Measurements from ENCODE around the gene FBXL4.

Gene FBXL4

DNA sequence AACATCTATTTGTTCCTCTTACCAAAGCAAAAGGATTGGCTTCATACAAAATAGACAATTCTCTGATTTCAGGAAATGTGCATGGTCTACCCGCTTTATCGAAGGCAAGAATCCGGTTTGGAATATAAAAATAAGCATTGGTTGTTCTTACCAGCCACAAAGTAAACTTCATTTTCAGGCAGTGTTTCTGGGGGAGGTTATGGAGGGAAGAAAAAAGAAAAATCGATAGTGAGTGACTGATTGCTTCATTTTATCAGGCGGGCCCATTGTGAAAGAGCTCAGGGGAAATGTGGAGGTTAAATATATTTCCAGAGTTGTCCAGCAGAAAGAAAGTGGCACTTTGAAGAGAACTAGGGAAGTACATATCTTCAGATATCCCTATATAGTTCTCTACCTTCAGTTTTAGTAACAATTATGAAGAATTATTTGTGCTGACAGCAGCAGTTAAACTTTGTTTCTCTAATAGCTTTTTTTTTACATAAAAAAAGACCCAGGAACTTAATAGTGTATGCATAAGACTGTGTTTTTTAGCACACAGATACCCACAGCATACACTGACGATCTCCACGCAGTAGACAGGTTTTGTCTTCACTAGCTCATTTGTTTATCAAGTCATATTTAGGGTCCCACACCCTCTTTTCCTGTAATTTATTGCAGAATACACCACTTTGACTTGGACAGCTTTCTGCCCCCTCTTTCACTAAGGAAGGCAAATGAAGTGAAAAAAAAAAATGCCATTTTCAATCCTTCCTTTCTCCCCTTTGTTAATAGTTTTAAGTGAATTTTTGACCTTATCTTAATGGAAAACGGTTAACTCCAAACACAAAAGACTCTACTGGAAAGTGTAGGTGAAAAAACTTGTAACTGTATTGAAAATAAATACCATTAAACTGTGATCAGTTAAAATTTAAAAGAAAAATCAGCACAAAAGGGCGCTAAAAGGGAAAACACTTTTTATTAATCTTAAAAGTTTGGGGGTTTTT lies 110.5 kb downstream of the FBXL4 start:
- Histone ChIP-seq H3K4me1 (ENCODE audit: control insufficient read depth, insufficient read depth, low read length) (peaks cover 29% of the 10 kb centered on the region), H3K4me2 (ENCODE audit: low read length) (no peak overlapping the region), H3K27me3 (ENCODE audit: control insufficient read depth, insufficient read depth, low read length) (peaks cover 89% of the 10 kb centered on the region), H3K4me3 (ENCODE audit: low read length) (no peak overlapping the region), H3K9ac (ENCODE audit: low read depth, low read length) (no peak overlapping the region), H3K36me3 (ENCODE audit: insufficient read depth, low read length) (no peaks in the 10 kb centered on the region), H3K9me3 (replicated peaks; ENCODE audit: low read length) (no peaks in the 10 kb centered on the region)

GRCh38 chr6:98836025-98836961 lies 111.5 kb downstream of the FBXL4 start:
- Histone ChIP-seq H3K4me2 (ENCODE audit: low read length) (peak overlapping the region; percentile 71), H3K27me3 (ENCODE audit: control insufficient read depth, insufficient read depth, low read length) (peaks cover 88% of the 10 kb centered on the region), H3K4me3 (ENCODE audit: low read length) (peak overlapping the region; percentile 65), H3K4me1 (ENCODE audit: control insufficient read depth, insufficient read depth, low read length) (peaks cover 31% of the 10 kb centered on the region), H3K9me3 (replicated peaks; ENCODE audit: low read length) (no peaks in the 10 kb centered on the region), H3K9ac (ENCODE audit: low read depth, low read length) (no peak overlapping the region), H3K36me3 (ENCODE audit: insufficient read depth, low read length) (no peaks in the 10 kb centered on the region)

GRCh38 chr6:98835149-98836024 lies 112.4 kb downstream of the FBXL4 start:
- Histone ChIP-seq H3K27me3 (ENCODE audit: control insufficient read depth, insufficient read depth, low read length) (peaks cover 88% of the 10 kb centered on the region), H3K4me3 (ENCODE audit: low read length) (peak overlapping the region; percentile 65), H3K4me1 (ENCODE audit: control insufficient read depth, insufficient read depth, low read length) (peaks cover 31% of the 10 kb centered on the region), H3K36me3 (ENCODE audit: insufficient read depth, low read length) (no peaks in the 10 kb centered on the region), H3K9ac (ENCODE audit: low read depth, low read length) (no peak overlapping the region), H3K9me3 (replicated peaks; ENCODE audit: low read length) (no peaks in the 10 kb centered on the region), H3K4me2 (ENCODE audit: low read length) (peak overlapping the region; percentile 71)

DNA sequence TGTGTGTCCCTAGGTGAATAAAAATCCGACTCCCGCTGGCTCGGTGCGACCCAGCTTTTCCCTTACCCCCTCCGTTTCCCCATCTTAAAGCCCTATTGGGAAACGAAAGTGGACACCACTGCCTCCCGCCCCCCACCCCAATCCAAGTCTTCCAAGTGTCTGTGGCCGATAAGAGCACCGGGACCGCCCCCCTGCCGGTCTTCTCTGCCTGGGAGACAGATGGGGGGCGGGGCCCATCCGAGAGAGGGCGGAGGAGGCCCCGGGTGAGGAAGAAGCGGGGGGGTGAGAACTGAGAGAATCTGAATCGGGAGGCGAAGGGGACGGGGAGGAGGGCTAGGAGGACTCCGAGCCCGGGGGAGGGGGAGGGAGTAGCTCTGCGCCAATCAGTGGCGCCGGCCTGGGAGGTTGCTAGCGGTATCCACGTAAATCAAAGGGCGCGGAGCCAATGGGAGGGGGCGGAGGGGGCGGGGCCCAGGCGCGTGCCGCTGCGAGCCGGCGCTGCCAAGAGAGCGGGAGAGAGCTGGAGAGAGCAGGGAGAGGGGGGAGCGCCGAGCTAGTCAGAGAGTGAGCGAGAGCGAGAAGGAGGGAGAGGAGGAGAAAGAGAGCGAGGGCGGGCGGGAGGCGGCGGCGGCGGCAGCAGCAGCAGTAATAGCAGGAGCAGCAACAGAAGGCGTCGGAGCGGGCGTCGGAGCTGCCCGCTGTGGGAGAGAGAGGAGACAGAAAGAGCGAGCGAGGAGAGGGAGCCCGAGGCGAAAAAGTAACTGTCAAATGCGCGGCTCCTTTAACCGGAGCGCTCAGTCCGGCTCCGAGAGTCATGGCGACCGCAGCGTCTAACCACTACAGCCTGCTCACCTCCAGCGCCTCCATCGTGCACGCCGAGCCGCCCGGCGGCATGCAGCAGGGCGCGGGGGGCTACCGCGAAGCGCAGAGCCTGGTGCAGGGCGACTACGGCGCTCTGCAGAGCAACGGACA lies 113.4 kb downstream of the FBXL4 start, which contains the start of gene POU3F2:
TSS of gene POU3F2 (plus strand) at position 515 of the 972 bp plus-strand sequence. CDS start at position 815, 300 bp downstream.
- H3K9ac ChIP-seq (ENCODE audit: low read depth, low read length) = peak within 1 kb of the TSS; percentile 14
- peaks cover 31% of the 10 kb centered on the region for H3K4me1 ChIP-seq (ENCODE audit: control insufficient read depth, insufficient read depth, low read length)
- H3K27me3 ChIP-seq (ENCODE audit: control insufficient read depth, insufficient read depth, low read length) = peaks cover 87% of the 10 kb centered on the region

GRCh38 chr6:98833307-98834059 lies 114.3 kb downstream of the FBXL4 start:
- peak overlapping the region; percentile 14 for H3K9ac ChIP-seq (ENCODE audit: low read depth, low read length)
- peak overlapping the region; percentile 65 for H3K4me3 ChIP-seq (ENCODE audit: low read length)
- H3K4me1 ChIP-seq (ENCODE audit: control insufficient read depth, insufficient read depth, low read length) = peaks cover 31% of the 10 kb centered on the region
- H3K27me3 ChIP-seq (ENCODE audit: control insufficient read depth, insufficient read depth, low read length) = peaks cover 86% of the 10 kb centered on the region
- H3K9me3 ChIP-seq (replicated peaks; ENCODE audit: low read length) = no peaks in the 10 kb centered on the region
- H3K4me2 ChIP-seq (ENCODE audit: low read length) = peak overlapping the region; percentile 85
- H3K36me3 ChIP-seq (ENCODE audit: insufficient read depth, low read length) = no peaks in the 10 kb centered on the region

More for the DNA sequence above, 113.4 kb downstream of the FBXL4 start, which contains the start of gene POU3F2:
- Histone ChIP-seq H3K9me3 (replicated peaks; ENCODE audit: low read length) (no peaks in the 10 kb centered on the region), H3K36me3 (ENCODE audit: insufficient read depth, low read length) (no peaks in the 10 kb centered on the region), H3K4me3 (ENCODE audit: low read length) (peak within 1 kb of the TSS; percentile 65), H3K4me2 (ENCODE audit: low read length) (peak within 1 kb of the TSS; percentile 85)

- Histone ChIP-seq H3K4me1 (ENCODE audit: control insufficient read depth, insufficient read depth, low read length) (peaks cover 31% of the 10 kb centered on the region), H3K9me3 (replicated peaks; ENCODE audit: low read length) (no peaks in the 10 kb centered on the region), H3K9ac (ENCODE audit: low read depth, low read length) (no peak overlapping the region), H3K4me2 (ENCODE audit: low read length) (peak overlapping the region; percentile 85), H3K27me3 (ENCODE audit: control insufficient read depth, insufficient read depth, low read length) (peaks cover 86% of the 10 kb centered on the region), H3K36me3 (ENCODE audit: insufficient read depth, low read length) (no peaks in the 10 kb centered on the region), H3K4me3 (ENCODE audit: low read length) (peak overlapping the region; percentile 65)
Observed at GRCh38 chr6:98833057-98833306, 114.8 kb downstream of the FBXL4 start.

DNA sequence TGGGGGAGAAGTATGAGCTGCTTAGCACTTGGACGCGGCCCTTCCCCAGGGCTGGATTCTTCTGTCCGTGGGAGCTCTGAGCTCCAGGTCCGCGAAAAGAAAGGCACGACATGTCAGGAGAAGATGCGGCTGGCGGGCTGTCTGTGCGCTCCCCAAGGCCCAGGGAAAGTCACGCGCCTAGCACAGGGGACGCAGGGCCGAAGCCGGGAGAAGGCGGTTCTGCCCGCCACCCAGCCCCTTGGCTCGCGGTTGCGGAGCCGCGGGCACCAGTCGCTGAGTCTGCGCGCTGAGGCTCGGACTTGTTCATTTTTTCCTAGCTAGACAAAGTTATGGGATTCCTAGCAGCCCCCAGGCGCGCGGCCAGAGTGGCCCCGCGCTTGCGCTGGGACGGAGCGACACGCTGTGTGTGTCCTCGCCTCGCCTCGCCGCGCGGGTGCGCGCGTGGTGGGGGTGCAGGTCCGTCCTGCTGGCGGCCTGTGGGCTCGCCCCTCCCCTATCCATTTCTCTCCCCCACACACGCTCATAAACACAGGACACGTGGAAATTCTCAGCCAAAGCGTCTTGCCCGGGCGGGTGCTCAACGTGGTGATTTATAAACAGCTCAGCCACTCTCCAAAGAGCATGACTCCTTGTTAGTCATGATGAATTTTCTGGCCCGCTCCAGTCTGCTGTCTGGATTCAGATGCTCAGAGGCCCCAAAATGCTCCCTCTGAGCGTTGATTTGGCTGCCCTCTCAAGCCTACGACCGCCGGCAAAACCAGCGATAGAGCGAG lies 115.3 kb downstream of the FBXL4 start:
- H3K4me1 ChIP-seq (ENCODE audit: control insufficient read depth, insufficient read depth, low read length) = peaks cover 32% of the 10 kb centered on the region
- H3K4me3 ChIP-seq (ENCODE audit: low read length) = peak overlapping the region; percentile 65
- H3K4me2 ChIP-seq (ENCODE audit: low read length) = peak overlapping the region; percentile 85
- no peak overlapping the region for H3K9ac ChIP-seq (ENCODE audit: low read depth, low read length)
- peaks cover 85% of the 10 kb centered on the region for H3K27me3 ChIP-seq (ENCODE audit: control insufficient read depth, insufficient read depth, low read length)
- H3K36me3 ChIP-seq (ENCODE audit: insufficient read depth, low read length) = no peaks in the 10 kb centered on the region
- no peaks in the 10 kb centered on the region for H3K9me3 ChIP-seq (replicated peaks; ENCODE audit: low read length)

- Histone ChIP-seq H3K27me3 (ENCODE audit: control insufficient read depth, insufficient read depth, low read length) (peaks cover 85% of the 10 kb centered on the region), H3K4me1 (ENCODE audit: control insufficient read depth, insufficient read depth, low read length) (peaks cover 34% of the 10 kb centered on the region), H3K9ac (ENCODE audit: low read depth, low read length) (no peak overlapping the region), H3K36me3 (ENCODE audit: insufficient read depth, low read length) (no peaks in the 10 kb centered on the region), H3K4me2 (ENCODE audit: low read length) (peak overlapping the region; percentile 85), H3K9me3 (replicated peaks; ENCODE audit: low read length) (no peaks in the 10 kb centered on the region), H3K4me3 (ENCODE audit: low read length) (peak overlapping the region; percentile 65)
Observed at GRCh38 chr6:98831959-98832283, 115.8 kb downstream of the FBXL4 start.

Data from skeletal muscle satellite cell (primary cell).